GM19238 (cell line): ENCODE measurements around the gene DEPDC5.
"Not testable (repeated sequence)": the region's sequence is repeated elsewhere in the genome, so short reads cannot be mapped to it uniquely, and the experiment has no call there.

ENCODE experiments used
- DNase-seq: peaks from one replicate; pipeline ENCODE4 v3.0.0; 2011; ENCODE audit warnings: low spot score; ENCODE audit not compliant: insufficient read length

Gene DEPDC5

GRCh38 chr22:31753634-31754501 lies at the start of gene DEPDC5:
Gene DEPDC5 (plus strand): TSS chr22:31754019. CDS start chr22:31754922, 903 bp downstream.
- peak; percentile 89 for DNase-seq

- DNase-seq = no peak
Observed at GRCh38 chr22:31707519-31707918, 46.3 kb upstream of the DEPDC5 start.

GRCh38 chr22:31711226-31711625 lies 42.6 kb upstream of the DEPDC5 start:
- DNase-seq = not testable (repeated sequence)

DNA sequence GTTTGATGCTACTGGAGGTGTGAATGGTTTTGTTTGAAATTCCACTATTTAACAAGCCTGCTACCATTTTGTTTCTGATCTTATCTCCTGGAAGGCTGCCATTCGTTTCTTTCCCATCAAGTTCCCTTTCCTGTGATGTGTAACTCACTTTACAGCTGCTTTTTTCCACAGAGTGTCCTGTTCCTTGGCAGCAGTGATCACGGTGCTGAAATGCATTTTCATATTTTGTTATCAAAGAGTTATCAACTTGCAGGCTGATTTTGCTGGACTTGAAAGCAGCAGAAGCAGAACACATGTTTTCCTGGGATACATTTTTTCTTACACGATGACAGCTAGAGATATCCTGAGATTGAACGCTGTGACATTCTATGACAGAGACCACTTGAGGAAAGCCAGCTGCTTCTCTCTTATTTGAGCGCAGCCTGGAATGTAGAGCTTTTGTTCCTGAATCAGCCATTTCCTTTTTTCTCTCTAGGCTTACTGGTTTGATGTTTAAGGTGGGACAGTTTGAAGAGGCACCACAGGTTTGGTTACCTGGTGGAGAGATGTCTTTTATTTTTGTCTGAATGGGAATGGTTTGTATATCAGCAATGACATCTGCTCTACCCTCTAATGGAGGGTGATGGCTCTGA lies 38.6 kb upstream of the DEPDC5 start:
- no peak for DNase-seq

- DNase-seq = no peak
Observed at GRCh38 chr22:31719850-31720471, 33.9 kb upstream of the DEPDC5 start.

DNA sequence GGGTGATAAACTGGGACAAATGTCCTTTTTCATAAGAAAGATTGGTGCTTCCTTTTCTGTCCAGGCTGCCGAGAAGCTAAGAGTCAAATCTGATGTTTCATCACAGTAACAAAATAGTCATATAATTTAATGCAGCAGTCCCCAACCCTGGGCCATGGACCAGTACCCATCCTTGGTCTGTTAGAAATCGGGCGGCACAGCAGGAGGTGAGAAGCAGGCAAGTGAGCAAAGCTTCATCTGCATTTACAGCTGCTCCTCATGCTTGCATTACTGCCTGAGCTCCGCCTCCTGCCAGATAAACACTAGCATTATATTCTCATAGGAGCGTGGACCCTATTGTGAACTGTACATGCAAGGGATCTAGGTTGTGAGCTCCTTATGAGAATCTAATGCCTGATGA lies 30.1 kb upstream of the DEPDC5 start:
- no peak for DNase-seq

GRCh38 chr22:31726692-31727091 lies 27.1 kb upstream of the DEPDC5 start:
- DNase-seq = no peak

GRCh38 chr22:31728857-31729256 lies 25.0 kb upstream of the DEPDC5 start:
- no peak for DNase-seq

DNA sequence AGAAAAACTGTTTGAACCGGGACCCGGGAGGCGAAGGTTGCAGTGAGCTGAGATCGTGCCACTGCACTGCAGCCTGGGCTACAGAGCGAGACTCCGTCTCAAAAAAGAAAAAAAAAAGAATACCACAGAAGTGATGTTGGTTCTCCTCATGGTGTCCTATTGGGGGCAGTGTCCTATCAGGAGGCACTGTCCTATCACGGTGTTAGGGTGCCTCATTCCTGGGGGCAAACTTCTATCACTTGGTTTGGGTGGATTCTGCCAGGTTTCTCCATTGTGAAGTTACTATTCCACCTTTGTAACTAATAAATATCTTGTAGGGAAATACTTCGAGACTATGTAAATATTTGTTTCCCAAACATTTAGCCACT lies 23.5 kb upstream of the DEPDC5 start:
- no peak for DNase-seq

- no peak for DNase-seq
Observed at GRCh38 chr22:31732089-31732829, 21.6 kb upstream of the DEPDC5 start.

- DNase-seq = no peak
Observed at GRCh38 chr22:31733580-31734079, 20.2 kb upstream of the DEPDC5 start.

DNA sequence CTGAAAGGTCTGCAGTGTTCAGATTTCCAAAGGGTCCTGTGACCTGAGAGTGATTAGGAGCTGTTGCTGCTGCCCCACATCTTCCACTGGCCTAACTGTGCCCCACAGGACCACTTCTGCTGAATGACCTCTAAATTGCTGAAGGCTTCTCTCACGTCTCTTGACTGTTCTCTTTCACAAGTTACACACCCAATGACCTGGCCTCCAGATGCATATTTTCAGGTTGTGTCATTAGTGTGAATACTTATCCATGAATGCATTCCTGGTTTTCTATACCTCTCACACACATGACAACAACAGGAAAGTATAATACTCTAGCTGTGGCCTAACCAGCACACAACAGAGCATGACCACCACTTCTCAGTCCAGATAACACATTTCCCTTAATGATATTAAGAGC lies 19.3 kb upstream of the DEPDC5 start:
- no peak for DNase-seq

- no peak for DNase-seq
Observed at GRCh38 chr22:31736458-31736857, 17.4 kb upstream of the DEPDC5 start.

- DNase-seq = no peak
Observed at GRCh38 chr22:31737932-31738331, 15.9 kb upstream of the DEPDC5 start.

GRCh38 chr22:31738566-31738965 lies 15.3 kb upstream of the DEPDC5 start:
- DNase-seq = no peak

GRCh38 chr22:31739795-31740201 lies 14.0 kb upstream of the DEPDC5 start:
- no peak for DNase-seq

GRCh38 chr22:31740314-31740713 lies 13.5 kb upstream of the DEPDC5 start:
- DNase-seq = not testable (repeated sequence)

GRCh38 chr22:31742115-31742514 lies 11.7 kb upstream of the DEPDC5 start:
- no peak for DNase-seq

- no peak for DNase-seq
Observed at GRCh38 chr22:31742682-31743081, 11.1 kb upstream of the DEPDC5 start.

- no peak for DNase-seq
Observed at GRCh38 chr22:31743871-31744270, 9.9 kb upstream of the DEPDC5 start.

GRCh38 chr22:31747441-31747840 lies 6.4 kb upstream of the DEPDC5 start:
- no peak for DNase-seq

DNA sequence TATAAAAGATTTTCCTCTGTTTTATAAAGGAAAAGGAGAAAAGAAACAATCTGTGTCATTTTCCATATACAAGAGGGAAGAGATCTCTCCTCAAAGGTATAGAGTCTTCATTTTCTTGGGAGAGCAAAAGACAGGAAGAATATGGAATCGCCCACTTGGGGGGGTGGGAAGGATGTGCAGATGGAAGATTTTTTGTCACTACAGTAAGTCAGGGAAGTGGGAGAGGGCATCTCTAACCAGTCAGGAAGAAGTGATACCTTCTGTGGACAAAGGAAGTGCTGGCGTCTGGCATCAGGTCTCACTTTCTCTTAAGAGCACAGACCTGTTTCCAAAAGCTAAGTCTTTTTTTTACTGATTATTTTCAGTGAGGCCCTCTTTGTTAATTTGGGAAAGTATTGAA lies 5.3 kb upstream of the DEPDC5 start:
- DNase-seq = no peak
